Subcutaneous adipose tissue (tissue), 4 donors: ENCODE data around the gene SIGLEC11. TPM values are rescaled to one million over a fixed set of nuclear protein-coding genes. Genes with fewer than 3 reads are reported as not detected.

Experiments used
- total RNA-seq, 4 donors: library from RNA; depleted of rRNA; stranded (reverse); fragments of >200 nt; gene quantifications; one replicate each; pipeline ENCODE4 v1.1.0, GENCODE V29; 2016
- TF ChIP-seq, protein P1 (sequence below): fragments of 450-650 bp; IDR thresholded peaks from one replicate; pipeline ENCODE4 v1.5.1; 2016; ENCODE audit warnings: low read depth, mild to moderate bottlenecking, control low read depth, antibody characterized with exemption, moderate library complexity

Gene SIGLEC11
- total RNA-seq, 4 donors from 2014 or later: 0.65 to 6.6 (median 2.7) TPM

DNA sequence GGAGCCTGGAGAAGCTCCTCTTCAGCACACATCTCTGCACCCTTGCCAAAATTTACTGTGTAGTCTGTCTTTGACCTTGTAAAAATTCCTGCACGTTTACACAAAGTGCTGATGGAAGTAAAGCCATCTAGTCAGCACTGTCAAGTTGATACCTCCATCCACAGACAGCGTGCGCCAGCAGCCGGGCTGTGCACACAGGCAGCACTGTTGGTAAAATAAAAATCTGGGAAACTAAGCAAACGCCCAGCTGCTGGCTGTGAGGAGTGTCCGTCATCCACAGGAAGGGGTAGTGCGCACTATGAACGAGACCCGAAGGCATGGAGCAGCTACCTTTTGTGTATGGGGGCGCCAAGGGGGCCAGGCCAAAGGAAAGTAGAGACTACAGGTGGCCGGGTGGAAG is 17.4 kb upstream of the SIGLEC11 start:
- TF ChIP-seq, protein P1, sequence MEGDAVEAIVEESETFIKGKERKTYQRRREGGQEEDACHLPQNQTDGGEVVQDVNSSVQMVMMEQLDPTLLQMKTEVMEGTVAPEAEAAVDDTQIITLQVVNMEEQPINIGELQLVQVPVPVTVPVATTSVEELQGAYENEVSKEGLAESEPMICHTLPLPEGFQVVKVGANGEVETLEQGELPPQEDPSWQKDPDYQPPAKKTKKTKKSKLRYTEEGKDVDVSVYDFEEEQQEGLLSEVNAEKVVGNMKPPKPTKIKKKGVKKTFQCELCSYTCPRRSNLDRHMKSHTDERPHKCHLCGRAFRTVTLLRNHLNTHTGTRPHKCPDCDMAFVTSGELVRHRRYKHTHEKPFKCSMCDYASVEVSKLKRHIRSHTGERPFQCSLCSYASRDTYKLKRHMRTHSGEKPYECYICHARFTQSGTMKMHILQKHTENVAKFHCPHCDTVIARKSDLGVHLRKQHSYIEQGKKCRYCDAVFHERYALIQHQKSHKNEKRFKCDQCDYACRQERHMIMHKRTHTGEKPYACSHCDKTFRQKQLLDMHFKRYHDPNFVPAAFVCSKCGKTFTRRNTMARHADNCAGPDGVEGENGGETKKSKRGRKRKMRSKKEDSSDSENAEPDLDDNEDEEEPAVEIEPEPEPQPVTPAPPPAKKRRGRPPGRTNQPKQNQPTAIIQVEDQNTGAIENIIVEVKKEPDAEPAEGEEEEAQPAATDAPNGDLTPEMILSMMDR: no peak

GRCh38 chr19:49977881-49978280 is 16.9 kb upstream of the SIGLEC11 start:
- TF ChIP-seq, protein P1: no peak

- TF ChIP-seq, protein P1: no peak
Observed at GRCh38 chr19:49977076-49977475, 16.1 kb upstream of the SIGLEC11 start.

GRCh38 chr19:49976496-49976895 is 15.5 kb upstream of the SIGLEC11 start:
- TF ChIP-seq, protein P1: no peak

GRCh38 chr19:49975051-49975450 is 14.1 kb upstream of the SIGLEC11 start:
- TF ChIP-seq, protein P1: no peak

DNA sequence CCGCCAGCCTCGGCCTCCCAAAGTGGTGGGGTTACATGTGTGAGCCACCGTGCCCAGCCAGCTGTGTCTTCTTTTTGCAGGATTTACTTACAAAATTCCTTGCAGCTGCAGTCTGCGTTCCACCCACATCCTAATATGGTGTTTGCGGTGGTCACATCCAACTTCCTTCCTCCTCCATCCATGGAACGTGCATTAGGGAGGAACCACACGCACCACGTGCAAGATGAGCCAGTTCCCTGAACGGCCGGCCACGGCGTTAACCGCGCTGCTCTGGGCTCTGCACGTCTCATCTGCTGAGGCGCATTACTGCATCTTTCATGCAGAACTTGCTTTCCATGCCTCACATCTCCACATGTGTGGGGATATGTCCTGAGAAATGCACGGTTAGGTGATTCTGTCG is 13.0 kb upstream of the SIGLEC11 start:
- TF ChIP-seq, protein P1: no peak

DNA sequence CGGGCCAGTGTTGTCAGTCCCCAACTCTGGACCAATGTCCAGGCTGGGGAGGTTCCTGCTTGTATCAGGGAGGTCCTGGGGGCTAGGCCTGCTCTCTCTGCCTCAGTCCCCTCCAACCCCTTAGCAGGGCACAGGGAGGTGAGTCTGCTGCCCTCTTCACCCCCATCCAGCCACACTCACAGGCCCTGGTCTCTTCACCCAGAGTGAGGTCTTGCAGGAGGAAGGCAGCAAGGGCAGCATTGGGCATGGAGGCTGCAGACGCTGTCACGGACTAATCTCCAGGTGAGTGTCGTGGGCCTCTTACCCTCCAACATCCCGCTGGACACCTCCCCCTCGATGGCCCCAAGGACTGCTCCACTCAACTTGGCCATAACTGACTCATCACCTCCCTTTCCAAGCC is 11.9 kb upstream of the SIGLEC11 start:
- TF ChIP-seq, protein P1: no peak
